H9 (cell line): ENCODE measurements around the gene QSOX1. TPM values are rescaled to one million over a fixed set of nuclear protein-coding genes. Genes with fewer than 3 reads are reported as not detected.
"Not testable (repeated sequence)": the region's sequence is repeated elsewhere in the genome, so short reads cannot be mapped to it uniquely, and the experiment has no call there.

Experiments used
- DNase-seq: peaks from one replicate; pipeline ENCODE4 v3.0.0-alpha.2; 2017
- H2AFZ ChIP-seq: one replicate; pipeline ENCODE4 v1.6.1; 2013; ENCODE audit warnings: mild to moderate bottlenecking, low read length, control low read depth, moderate library complexity
- H2AK5ac ChIP-seq: 2 replicates; pipeline ENCODE4 v1.6.1; 2013; ENCODE audit warnings: low read length, control low read depth, mixed read lengths; ENCODE audit not compliant: insufficient read length
- H2BK120ac ChIP-seq: one replicate; pipeline ENCODE4 v1.6.1; 2013; ENCODE audit warnings: low read depth, mild to moderate bottlenecking, low read length, control low read depth, inconsistent platforms; ENCODE audit not compliant: poor library complexity, severe bottlenecking
- H2BK12ac ChIP-seq: 2 replicates; pipeline ENCODE4 v1.6.1; 2013; ENCODE audit warnings: low read length, control low read depth, mixed read lengths, low read depth; ENCODE audit not compliant: insufficient read length
- H2BK15ac ChIP-seq: 2 replicates; pipeline ENCODE4 v1.6.1; 2013; ENCODE audit warnings: low read depth, low read length, control low read depth
- H2BK20ac ChIP-seq: one replicate; pipeline ENCODE4 v1.6.1; 2013; ENCODE audit warnings: low read depth, mild to moderate bottlenecking, low read length, control low read depth, inconsistent platforms; ENCODE audit not compliant: poor library complexity, severe bottlenecking
- H2BK5ac ChIP-seq: 2 replicates; pipeline ENCODE4 v1.6.1; 2013; ENCODE audit warnings: low read length, control low read depth, mixed read lengths; ENCODE audit not compliant: insufficient read length
- H3K14ac ChIP-seq: 2 replicates; pipeline ENCODE4 v1.6.1; 2013; ENCODE audit warnings: low read length, control low read depth; ENCODE audit not compliant: insufficient read depth
- H3K18ac ChIP-seq: 2 replicates; pipeline ENCODE4 v1.6.1; 2013; ENCODE audit warnings: low read depth, mild to moderate bottlenecking, mixed read lengths, low read length, control low read depth; ENCODE audit not compliant: insufficient read length
- H3K23ac ChIP-seq: 2 replicates; pipeline ENCODE4 v1.6.1; 2013; ENCODE audit warnings: low read length, control low read depth, mixed read lengths, low read depth; ENCODE audit not compliant: insufficient read length
- H3K23me2 ChIP-seq: 2 replicates; pipeline ENCODE4 v1.6.1; 2013; ENCODE audit warnings: low read depth, mild to moderate bottlenecking, mixed read lengths, low read length, control low read depth; ENCODE audit not compliant: insufficient read length, poor library complexity, severe bottlenecking
- H3K27ac ChIP-seq: 2 replicates; pipeline ENCODE4 v1.5.1; 2013; ENCODE audit warnings: low read length, control low read depth, mixed read lengths, low read depth; ENCODE audit not compliant: insufficient read length
- H3K27me3 ChIP-seq: 2 replicates; pipeline ENCODE4 v1.6.1; 2013; ENCODE audit warnings: low read length, control low read depth, inconsistent platforms; ENCODE audit not compliant: insufficient read depth
- H3K4ac ChIP-seq: 2 replicates; pipeline ENCODE4 v1.6.1; 2013; ENCODE audit warnings: low read depth, mild to moderate bottlenecking, control low read depth, inconsistent platforms, low read length, moderate library complexity
- H3K4me1 ChIP-seq: 2 replicates; pipeline ENCODE4 v1.6.1; 2013; ENCODE audit warnings: low read length, control low read depth, inconsistent platforms; ENCODE audit not compliant: insufficient read depth
- H3K4me2 ChIP-seq: 2 replicates; pipeline ENCODE4 v1.6.1; 2013; ENCODE audit warnings: low read length, control low read depth, mixed read lengths; ENCODE audit not compliant: insufficient read length, insufficient read depth
- H3K56ac ChIP-seq: 2 replicates; pipeline ENCODE4 v1.6.1; 2013; ENCODE audit warnings: low read depth, mild to moderate bottlenecking, mixed read lengths, low read length, control low read depth; ENCODE audit not compliant: insufficient read length
- H3K79me1 ChIP-seq: 2 replicates; pipeline ENCODE4 v1.6.1; 2013; ENCODE audit warnings: low read depth, mild to moderate bottlenecking, moderate library complexity, low read length, control low read depth, inconsistent platforms; ENCODE audit not compliant: insufficient read depth, poor library complexity, severe bottlenecking
- H3K79me2 ChIP-seq: 2 replicates; pipeline ENCODE4 v1.6.1; 2013; ENCODE audit warnings: low read length, control low read depth, inconsistent platforms; ENCODE audit not compliant: insufficient read depth
- H3K9ac ChIP-seq: 2 replicates; pipeline ENCODE4 v1.6.1; 2013; ENCODE audit warnings: low read length, control low read depth, mixed read lengths; ENCODE audit not compliant: insufficient read length; ENCODE audit errors: extremely low read depth
- H3K9me3 ChIP-seq: one replicate; pipeline ENCODE4 v1.6.1; 2013; ENCODE audit warnings: low read depth, low read length, inconsistent platforms; ENCODE audit not compliant: control insufficient read depth
- H3T11ph ChIP-seq: one replicate; pipeline ENCODE4 v1.6.1; 2013; ENCODE audit warnings: mild to moderate bottlenecking, low read length, control low read depth, inconsistent platforms
- H4K20me1 ChIP-seq: one replicate; pipeline ENCODE4 v1.6.1; 2013; ENCODE audit not compliant: control insufficient read depth, insufficient read length, insufficient read depth
- H4K5ac ChIP-seq: 2 replicates; pipeline ENCODE4 v1.6.1; 2013; ENCODE audit warnings: low read depth, mild to moderate bottlenecking, mixed read lengths, low read length, control low read depth; ENCODE audit not compliant: insufficient read length
- H4K8ac ChIP-seq: replicated peaks from 2 replicates; pipeline ENCODE4 v1.6.1; 2013; ENCODE audit warnings: low read length, control low read depth, mixed read lengths, low read depth; ENCODE audit not compliant: insufficient read length
- H4K91ac ChIP-seq: 2 replicates; pipeline ENCODE4 v1.6.1; 2013; ENCODE audit warnings: low read depth, mild to moderate bottlenecking, moderate library complexity, mixed read lengths, low read length, control low read depth; ENCODE audit not compliant: insufficient read length
- H3K27ac Mint-ChIP-seq, 3 experiments: 2 replicates in 2 of 3; 3 replicates in 1 of 3; pipeline ENCODE4 v1.8.0; 2020 to 2021; ENCODE audit warnings: mixed read lengths in 3 of 3, mild to moderate bottlenecking in 1 of 3, moderate library complexity in 1 of 3
- H3K27me3 Mint-ChIP-seq: 2 replicates; pipeline ENCODE4 v1.8.0; 2021; ENCODE audit warnings: low read depth, mild to moderate bottlenecking, moderate library complexity, mixed read lengths
- H3K36me3 Mint-ChIP-seq, 3 experiments: 2 replicates in 2 of 3; 3 replicates in 1 of 3; pipeline ENCODE4 v1.8.0; 2020 to 2021; ENCODE audit warnings: low read depth in 3 of 3, mixed read lengths in 3 of 3; ENCODE audit not compliant: insufficient read depth in 1 of 3
- H3K4me1 Mint-ChIP-seq, 2 experiments: 2 replicates each; pipeline ENCODE4 v1.8.0; 2020; ENCODE audit warnings: mixed read lengths in 2 of 2
- H3K4me3 Mint-ChIP-seq, 2 experiments: 2 replicates in 1 of 2; 3 replicates in 1 of 2; pipeline ENCODE4 v1.8.0; 2020 to 2021; ENCODE audit warnings: mild to moderate bottlenecking in 2 of 2, mixed read lengths in 2 of 2, moderate library complexity in 1 of 2
- H3K9me3 Mint-ChIP-seq, 2 experiments: 2 replicates in 1 of 2; 3 replicates in 1 of 2; pipeline ENCODE4 v1.8.0; 2020; ENCODE audit warnings: mild to moderate bottlenecking in 2 of 2, mixed read lengths in 2 of 2, moderate library complexity in 1 of 2
- WGBS: extraction: QIAGEN DNeasy Blood & Tissue Kit; methylation state at CpG from one replicate; pipeline ENCODE4 v1.1.7; 2013; ENCODE audit warnings: missing lambda C conversion rate, low lambda C conversion rate, mixed read lengths; ENCODE audit not compliant: insufficient read length; ENCODE audit errors: extremely low coverage; 5-methylcytosine and 5-hydroxymethylcytosine counted together
- total RNA-seq: library from RNA; stranded (reverse); gene quantifications from 2 replicates; pipeline ENCODE4 v1.2.1, GENCODE V29; 2021
- TF ChIP-seq, protein P1 (sequence below): fragments of 200-600 bp; sonication (generic); conservative IDR thresholded peaks from 3 replicates; pipeline ENCODE4 v1.8.0; 2021; ENCODE audit warnings: antibody characterized with exemption, mild to moderate bottlenecking

QSOX1 gene
- total RNA-seq, 1 experiment from 2014 or later = 79.2 TPM

GRCh38 chr1:180133193-180133592 is 21.5 kb upstream of the QSOX1 start:
- DNase-seq = no peak
- Histone ChIP-seq H3K14ac (no peak overlapping the region), H3K27me3 (no peaks in the 10 kb centered on the region), H2AK5ac (no peak overlapping the region), H3K23me2 (no peaks in the 10 kb centered on the region), H3K79me1 (no peaks in the 10 kb centered on the region), H4K8ac (no peak overlapping the region), H3K9me3 (no peaks in the 10 kb centered on the region), H3K56ac (no peak overlapping the region), H4K91ac (no peak overlapping the region), H3K9ac (no peak overlapping the region), H2BK20ac (no peak overlapping the region), H2AFZ (no peak overlapping the region), H3K4me1 (no peaks in the 10 kb centered on the region; the same call in 1 of the 2 replicates), H3K4ac (no peak overlapping the region), H3K18ac (no peak overlapping the region), H2BK15ac (no peak overlapping the region), H3T11ph (no peak overlapping the region), H3K23ac (no peak overlapping the region), H3K27ac (no peak overlapping the region), H3K79me2 (no peaks in the 10 kb centered on the region), H3K4me2 (no peak overlapping the region), H2BK5ac (no peak overlapping the region), H2BK120ac (no peak overlapping the region), H4K20me1 (no peaks in the 10 kb centered on the region), H4K5ac (no peak overlapping the region), H2BK12ac (no peak overlapping the region)
- H3K4me3 Mint-ChIP-seq = no peak overlapping the region
- TF ChIP-seq, protein P1, sequence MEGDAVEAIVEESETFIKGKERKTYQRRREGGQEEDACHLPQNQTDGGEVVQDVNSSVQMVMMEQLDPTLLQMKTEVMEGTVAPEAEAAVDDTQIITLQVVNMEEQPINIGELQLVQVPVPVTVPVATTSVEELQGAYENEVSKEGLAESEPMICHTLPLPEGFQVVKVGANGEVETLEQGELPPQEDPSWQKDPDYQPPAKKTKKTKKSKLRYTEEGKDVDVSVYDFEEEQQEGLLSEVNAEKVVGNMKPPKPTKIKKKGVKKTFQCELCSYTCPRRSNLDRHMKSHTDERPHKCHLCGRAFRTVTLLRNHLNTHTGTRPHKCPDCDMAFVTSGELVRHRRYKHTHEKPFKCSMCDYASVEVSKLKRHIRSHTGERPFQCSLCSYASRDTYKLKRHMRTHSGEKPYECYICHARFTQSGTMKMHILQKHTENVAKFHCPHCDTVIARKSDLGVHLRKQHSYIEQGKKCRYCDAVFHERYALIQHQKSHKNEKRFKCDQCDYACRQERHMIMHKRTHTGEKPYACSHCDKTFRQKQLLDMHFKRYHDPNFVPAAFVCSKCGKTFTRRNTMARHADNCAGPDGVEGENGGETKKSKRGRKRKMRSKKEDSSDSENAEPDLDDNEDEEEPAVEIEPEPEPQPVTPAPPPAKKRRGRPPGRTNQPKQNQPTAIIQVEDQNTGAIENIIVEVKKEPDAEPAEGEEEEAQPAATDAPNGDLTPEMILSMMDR = no peak
- H3K9me3 Mint-ChIP-seq = no peaks in the 10 kb centered on the region
- H3K36me3 Mint-ChIP-seq = no peaks in the 10 kb centered on the region
- no CpG with 5 or more reads among the region's 1 CpG for WGBS
- peaks cover 6 to 7% of the 10 kb centered on the region in 2 experiments for H3K4me1 Mint-ChIP-seq
- H3K27me3 Mint-ChIP-seq = peaks cover 6% of the 10 kb centered on the region; the same call in 1 of the 2 replicates
- no peak overlapping the region; a peak in 1 of 7 replicates for H3K27ac Mint-ChIP-seq

DNA sequence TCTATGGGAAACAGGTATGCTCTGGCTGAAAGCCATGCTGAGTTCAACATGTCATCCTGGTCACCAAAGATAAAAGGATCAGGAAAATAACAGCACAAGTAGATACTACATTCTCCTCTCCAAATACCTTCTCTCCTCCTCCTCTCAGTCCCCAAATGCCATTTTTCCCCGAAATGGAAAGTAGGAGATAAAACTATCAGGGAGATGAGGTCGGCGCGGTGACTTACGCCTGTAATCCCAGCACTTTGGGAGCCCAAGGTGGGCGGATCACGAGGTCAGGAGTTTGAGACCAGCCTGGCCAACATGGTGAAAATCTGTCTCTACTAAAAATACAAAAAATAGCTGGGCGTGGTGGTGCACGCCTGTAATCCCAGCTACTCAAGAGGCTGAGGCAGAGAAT is 21.0 kb upstream of the QSOX1 start:
- H4K91ac ChIP-seq, H2BK120ac ChIP-seq, H3K56ac ChIP-seq, DNase-seq, H3K14ac ChIP-seq, H4K20me1 ChIP-seq, H2AFZ ChIP-seq, H4K8ac ChIP-seq, H3K4me3 Mint-ChIP-seq, H3K23ac ChIP-seq, H2BK12ac ChIP-seq, H3K27me3 Mint-ChIP-seq, H3K27ac ChIP-seq, H2AK5ac ChIP-seq, H3K27me3 ChIP-seq, H3K79me1 ChIP-seq, H4K5ac ChIP-seq, H3K36me3 Mint-ChIP-seq, H3K9me3 Mint-ChIP-seq, H2BK20ac ChIP-seq, H3K4me2 ChIP-seq, H3K4me1 ChIP-seq, H3K18ac ChIP-seq, H2BK5ac ChIP-seq, H3T11ph ChIP-seq, H3K9ac ChIP-seq, H3K9me3 ChIP-seq, H3K79me2 ChIP-seq, H3K27ac Mint-ChIP-seq, H3K4me1 Mint-ChIP-seq, H3K4ac ChIP-seq, H2BK15ac ChIP-seq, H3K23me2 ChIP-seq: not testable (repeated sequence)
- WGBS = no CpG with 5 or more reads among the region's 9 CpGs
